C4-2B (cell line): ENCODE measurements around the gene GRAP2.

Experiments
- ZFX ChIP-seq: fragments of 450-650 bp; IDR thresholded peaks from 2 replicates; pipeline ENCODE4 v1.6.1; 2017
- TF ChIP-seq, protein P1 (sequence below): fragments of 450-650 bp; conservative IDR thresholded peaks from 2 replicates; pipeline ENCODE4 v1.5.1; 2017; ENCODE audit warnings: mild to moderate bottlenecking

- TF ChIP-seq, protein P1, sequence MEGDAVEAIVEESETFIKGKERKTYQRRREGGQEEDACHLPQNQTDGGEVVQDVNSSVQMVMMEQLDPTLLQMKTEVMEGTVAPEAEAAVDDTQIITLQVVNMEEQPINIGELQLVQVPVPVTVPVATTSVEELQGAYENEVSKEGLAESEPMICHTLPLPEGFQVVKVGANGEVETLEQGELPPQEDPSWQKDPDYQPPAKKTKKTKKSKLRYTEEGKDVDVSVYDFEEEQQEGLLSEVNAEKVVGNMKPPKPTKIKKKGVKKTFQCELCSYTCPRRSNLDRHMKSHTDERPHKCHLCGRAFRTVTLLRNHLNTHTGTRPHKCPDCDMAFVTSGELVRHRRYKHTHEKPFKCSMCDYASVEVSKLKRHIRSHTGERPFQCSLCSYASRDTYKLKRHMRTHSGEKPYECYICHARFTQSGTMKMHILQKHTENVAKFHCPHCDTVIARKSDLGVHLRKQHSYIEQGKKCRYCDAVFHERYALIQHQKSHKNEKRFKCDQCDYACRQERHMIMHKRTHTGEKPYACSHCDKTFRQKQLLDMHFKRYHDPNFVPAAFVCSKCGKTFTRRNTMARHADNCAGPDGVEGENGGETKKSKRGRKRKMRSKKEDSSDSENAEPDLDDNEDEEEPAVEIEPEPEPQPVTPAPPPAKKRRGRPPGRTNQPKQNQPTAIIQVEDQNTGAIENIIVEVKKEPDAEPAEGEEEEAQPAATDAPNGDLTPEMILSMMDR, result no peak
- TF ChIP-seq ZFX, result no peak
These were observed 114.6 kb downstream of the GRAP2 start for GRCh38 chr22:40015358-40015976.
